NCI-H2196 (cell line): Measurements from ENCODE around the gene HYKK.
A peak's percentile ranks its signal among the peaks of the same experiment; 100 is the strongest.
"Not testable (repeated sequence)": the region's sequence is repeated elsewhere in the genome, so short reads cannot be mapped to it uniquely, and the experiment has no call there.

Source experiments
- DNase-seq: peaks from one replicate; lab custom pipeline; 2025; ENCODE audit not compliant: unreplicated experiment; lab: John Stamatoyannopoulos, UW

Gene HYKK

GRCh38 chr15:78539464-78540140 lies 32.2 kb downstream of the HYKK start:
- DNase-seq = not testable (repeated sequence)

DNA sequence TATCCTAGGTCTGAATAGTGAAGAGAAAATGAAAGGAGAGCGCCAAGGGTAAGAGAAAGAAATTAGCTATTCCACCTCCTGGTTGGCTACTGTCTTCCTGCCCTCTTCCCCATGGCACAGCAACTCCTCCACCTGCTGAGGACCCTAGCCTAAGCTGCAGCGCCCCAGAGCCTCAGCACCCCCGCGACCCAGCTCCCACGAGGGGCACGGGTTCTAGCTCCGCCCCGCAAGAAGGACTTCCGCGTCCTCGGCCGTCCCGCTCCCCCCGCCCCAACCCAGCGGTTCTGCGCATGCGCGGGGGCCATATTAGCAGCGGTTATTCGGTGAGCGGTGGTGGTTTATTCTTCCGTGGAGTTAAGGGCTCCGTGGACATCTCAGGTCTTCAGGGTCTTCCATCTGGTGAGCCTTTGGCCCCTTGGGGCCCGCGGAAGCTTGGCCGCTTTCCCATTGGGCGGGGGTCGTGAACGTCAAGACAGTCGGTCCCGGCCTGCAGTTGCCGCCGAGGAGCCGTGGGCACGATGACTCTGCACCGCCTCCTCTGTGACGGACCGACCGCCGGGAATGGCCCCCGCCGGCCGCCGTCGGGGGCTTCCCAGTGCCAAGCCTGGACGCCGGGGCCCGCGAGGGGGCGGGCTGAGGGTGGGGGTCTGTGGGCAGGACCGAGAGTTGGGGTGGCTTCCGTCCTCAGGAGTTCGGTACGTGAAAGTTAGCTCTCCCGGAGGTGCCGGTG lies 32.9 kb downstream of the HYKK start, which contains the start of gene PSMA4:
Gene PSMA4, plus strand, starts transcription at position 304 of the 730 bp plus-strand sequence. CDS start 1,484 bp downstream, outside the sequence.
- DNase-seq = peak; percentile 76

DNA sequence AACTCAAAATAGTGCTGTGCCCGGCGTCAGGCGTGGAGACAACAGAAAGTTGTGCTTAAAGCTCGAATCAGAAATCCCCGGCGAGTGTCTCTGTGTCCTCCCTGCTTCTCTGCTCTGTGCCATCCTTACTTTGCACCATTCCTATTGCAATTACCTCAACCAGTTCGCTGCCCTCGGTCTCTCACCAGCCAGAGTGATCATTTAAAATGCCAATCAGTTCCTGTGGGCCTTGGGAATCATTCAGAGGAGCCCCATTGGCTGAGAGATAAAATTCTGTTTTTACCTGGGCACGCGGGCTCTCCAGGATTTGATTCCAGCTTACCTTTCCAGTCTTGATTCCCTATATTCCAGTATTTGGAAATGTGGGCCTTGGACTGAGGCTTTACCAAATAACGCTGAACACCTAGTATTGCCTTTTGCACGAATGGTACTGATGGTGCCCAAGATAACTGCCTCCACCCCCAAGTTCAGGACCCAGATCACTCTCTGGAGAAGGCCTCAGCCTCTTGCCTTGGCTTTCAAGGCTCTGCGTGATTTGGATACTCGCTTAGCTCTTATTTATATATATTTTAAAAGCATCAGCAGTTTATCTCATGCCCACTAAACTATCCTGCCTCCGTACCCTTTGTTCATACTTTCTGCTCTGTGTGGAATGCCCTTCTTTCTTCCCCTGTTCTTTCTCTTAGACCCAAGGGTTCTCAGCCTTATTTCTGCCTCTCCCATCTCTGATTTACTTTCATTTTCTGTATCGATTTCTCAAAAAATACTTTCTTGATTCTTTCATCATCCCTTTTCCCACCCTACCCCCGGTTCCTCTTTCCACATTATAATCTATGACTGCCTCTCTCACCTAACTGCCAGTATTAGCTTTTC lies 33.7 kb downstream of the HYKK start:
- DNase-seq = no peak

DNA sequence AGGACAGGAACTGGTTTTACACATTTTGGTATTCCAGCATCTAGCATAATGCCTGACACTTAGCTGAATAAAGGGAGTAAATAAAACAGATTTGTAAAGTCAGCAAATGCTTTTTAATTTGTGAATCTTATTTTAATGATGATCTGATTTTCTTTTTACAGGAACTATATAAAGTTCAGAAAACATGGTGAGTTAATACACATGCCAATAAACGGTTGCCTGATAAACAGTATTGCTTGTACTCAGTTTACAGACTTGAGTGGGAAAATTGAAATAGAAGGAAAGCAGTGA lies 34.3 kb downstream of the HYKK start:
- no peak for DNase-seq

DNA sequence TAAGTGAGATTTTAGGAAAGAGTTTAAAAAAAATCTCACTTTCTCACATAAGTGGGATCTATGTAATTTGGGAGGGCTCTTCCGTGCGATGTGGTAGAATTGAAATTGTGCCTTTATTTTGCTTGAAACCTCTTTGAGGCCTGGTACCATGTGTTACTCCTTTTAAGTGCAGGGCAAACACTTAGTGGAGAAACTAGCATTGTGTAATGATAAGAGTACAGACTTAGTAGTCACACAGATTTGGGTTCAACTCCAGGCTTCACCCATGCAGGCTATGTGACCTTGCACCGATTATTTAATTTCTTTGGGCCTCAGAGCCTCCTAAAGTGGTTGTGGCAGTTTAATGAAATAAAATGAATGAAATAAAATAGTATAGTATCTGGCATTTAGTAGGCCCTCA lies 35.3 kb downstream of the HYKK start:
- no peak for DNase-seq

- DNase-seq = no peak
Measured at GRCh38 chr15:78550194-78550593, 42.8 kb downstream of the HYKK start.

DNA sequence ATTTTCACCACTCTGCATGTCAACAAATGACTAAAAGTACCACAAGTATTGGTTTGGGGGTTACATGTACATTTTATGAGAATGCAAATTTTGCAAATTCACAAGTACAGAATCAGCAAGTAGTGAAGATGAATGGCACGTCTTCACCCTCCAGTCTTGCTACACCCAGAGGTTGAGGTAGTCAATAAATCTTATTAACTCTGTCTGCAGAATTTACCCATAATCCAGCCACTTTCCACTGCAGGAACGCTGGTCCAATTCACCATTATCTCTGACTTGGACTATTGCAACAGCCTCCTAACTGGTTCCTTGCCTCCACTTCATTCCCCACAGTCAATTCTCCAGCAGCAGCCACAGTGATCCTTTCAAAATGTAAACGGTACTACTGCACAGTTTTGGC lies 43.4 kb downstream of the HYKK start:
- DNase-seq = no peak

- no peak for DNase-seq
Measured at GRCh38 chr15:78551902-78552301, 44.5 kb downstream of the HYKK start.

DNA sequence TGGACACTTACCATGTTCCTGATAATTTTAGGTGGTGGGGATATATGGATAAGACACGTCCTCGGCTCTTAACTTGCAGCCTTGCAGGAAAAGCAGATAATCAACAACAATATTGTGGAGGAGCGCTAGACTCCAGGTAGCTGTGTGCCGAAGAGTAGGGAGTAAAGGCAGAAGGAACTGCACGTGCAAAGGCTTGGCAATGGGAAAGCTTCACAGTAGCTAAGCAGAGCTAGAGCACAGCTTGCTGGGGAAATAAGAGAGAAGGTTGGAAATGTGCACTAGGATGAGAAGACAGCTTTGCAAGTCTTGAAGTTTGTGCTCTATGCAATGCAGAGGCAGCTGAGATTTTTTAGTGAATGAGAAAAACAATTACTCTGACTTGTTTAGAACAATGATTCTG lies 45.2 kb downstream of the HYKK start:
- no peak for DNase-seq

DNA sequence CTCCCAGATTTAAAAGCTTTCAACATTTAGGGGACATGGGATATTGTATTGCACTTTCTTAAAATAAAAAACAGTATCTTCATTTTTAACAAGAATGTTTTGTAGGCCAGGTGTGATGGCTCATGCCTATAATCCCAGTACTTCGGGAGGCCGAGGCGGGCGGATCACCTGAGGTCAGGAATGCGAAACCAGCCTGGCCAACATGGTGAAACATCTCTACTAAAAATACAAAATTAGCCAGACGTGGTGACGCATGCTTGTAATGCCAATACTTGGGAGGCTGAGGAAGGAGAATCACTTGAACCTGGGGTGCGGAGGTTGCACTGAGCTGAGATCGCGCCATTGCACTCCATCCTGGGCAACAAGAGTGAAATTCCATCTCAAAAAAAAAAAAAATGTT lies 52.8 kb downstream of the HYKK start:
- not testable (repeated sequence) for DNase-seq

DNA sequence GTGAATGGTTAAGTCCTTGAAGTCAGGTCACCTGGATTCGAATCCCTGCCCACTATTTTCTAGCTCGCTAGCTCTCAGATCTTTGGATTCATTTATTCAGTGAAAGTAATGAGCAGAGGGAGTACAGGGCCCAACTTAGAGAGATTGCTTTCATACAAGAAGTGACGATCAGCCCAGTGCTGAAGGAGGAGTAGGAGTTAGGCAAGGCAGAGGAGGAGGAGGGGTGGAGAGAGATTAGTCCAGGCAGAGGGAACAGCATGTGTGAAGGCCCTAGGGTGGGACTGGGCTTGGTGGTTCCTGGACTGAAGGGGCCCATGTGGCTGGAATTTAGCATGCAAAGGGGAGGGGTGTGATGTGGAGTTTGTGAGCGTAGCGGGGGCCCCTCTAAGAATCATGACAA lies 54.1 kb downstream of the HYKK start:
- no peak for DNase-seq

GRCh38 chr15:78563092-78563491 lies 55.7 kb downstream of the HYKK start:
- DNase-seq = no peak

- no peak for DNase-seq
Measured at GRCh38 chr15:78564743-78565096, 57.3 kb downstream of the HYKK start.

- DNase-seq = peak; percentile 78
Measured at GRCh38 chr15:78565097-78565950, 57.9 kb downstream of the HYKK start, which contains the start of gene CHRNA5. CHRNA5 (plus strand) TSS chr15:78565520; CDS start chr15:78565720, 200 bp downstream.

GRCh38 chr15:78565951-78566774 lies 58.8 kb downstream of the HYKK start:
- no peak for DNase-seq

GRCh38 chr15:78567531-78567930 lies 60.2 kb downstream of the HYKK start:
- DNase-seq = no peak

- DNase-seq = no peak
Measured at GRCh38 chr15:78570710-78571109, 63.3 kb downstream of the HYKK start.

DNA sequence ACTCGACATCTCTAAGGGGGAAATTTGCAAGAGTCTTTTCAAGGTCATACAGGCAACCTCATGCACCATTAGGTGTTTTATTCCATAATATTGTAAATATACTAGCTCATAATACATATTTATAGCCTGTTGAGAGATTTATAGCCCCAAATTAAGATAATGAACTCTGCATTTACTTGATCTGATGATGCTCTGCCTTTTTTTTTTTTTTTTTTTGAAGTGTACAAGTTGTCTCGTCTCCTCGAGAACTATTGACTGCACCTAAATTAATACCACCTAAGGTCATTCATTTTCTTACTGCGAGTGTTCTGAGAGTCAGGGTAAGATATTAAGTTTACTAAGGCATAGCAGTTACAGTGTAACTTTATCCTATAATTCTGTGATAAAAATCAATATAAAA lies 64.0 kb downstream of the HYKK start:
- no peak for DNase-seq

- no peak for DNase-seq
Measured at GRCh38 chr15:78573416-78573815, 66.0 kb downstream of the HYKK start.

DNA sequence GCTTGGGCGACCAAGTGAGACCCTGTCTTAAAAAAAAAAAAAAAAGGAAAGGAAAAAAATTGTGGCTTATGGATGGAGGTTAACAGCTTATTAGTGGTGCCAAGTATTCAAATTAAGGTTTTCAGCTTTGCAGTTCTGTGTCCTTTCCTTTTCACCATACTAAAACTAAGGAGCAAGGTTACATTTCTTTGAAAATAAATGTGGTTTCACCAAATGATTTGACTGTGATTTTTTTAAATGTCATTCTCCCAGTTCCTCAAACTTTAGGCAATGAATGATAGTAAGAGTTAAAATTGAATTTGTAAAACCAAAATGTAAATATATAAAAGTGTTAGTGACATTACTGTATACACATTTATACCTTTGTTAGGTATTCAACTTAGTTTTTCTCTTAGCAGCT lies 67.6 kb downstream of the HYKK start:
- DNase-seq = no peak
